ENCODE results near the gene PEF1. TPM values are rescaled to one million over a fixed set of nuclear protein-coding genes. Genes with fewer than 3 reads are reported as not detected.

PEF1 gene
- total and polyA plus RNA-seq, 2 donors: 39.2 to 90.4 TPM

DNA sequence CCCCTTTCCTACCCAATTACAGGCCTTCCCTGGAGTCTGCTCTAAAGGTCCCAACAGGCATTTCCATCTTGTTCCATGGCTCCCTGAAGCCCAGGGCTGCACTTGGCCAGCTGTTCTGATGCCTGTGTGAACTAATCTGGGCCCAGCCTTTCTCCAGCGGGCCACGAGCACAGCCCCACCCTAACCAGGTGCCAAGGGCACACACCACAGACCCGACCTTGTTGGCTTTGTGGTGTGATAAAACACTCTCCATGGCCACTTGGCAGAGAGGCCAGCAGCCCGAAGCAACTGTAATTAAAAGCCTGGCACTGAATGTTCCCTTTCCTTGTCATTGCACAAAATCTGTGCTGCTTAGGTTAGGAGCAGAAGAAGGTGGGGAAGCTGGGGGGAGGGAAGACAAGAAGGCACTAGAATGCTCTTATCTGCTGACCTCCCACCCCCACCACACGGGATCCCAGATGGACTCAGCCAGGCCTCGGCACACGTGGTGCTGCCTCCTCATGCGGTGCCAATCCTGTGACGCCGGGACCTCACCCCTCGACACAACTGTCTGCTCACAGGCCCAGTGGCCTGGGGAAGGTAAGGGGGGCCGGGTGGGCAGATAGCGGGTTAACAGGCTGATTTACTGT, 17.3 kb downstream of the PEF1 start:
- no peaks in the 10 kb centered on the region for H3K4me1 ChIP-seq (ENCODE audit: insufficient read depth)
- H3K36me3 ChIP-seq (ENCODE audit: insufficient read depth): no peaks in the 10 kb centered on the region
- no peak for DNase-seq (ENCODE audit: extremely low spot score)
- 54% methylated on average over 13 of the region's 13 CpGs for WGBS
- no peak overlapping the region for H3K27ac ChIP-seq (ENCODE audit: low read depth)
- H3K4me3 ChIP-seq (ENCODE audit: low read depth, low read length): no peak overlapping the region

DNA sequence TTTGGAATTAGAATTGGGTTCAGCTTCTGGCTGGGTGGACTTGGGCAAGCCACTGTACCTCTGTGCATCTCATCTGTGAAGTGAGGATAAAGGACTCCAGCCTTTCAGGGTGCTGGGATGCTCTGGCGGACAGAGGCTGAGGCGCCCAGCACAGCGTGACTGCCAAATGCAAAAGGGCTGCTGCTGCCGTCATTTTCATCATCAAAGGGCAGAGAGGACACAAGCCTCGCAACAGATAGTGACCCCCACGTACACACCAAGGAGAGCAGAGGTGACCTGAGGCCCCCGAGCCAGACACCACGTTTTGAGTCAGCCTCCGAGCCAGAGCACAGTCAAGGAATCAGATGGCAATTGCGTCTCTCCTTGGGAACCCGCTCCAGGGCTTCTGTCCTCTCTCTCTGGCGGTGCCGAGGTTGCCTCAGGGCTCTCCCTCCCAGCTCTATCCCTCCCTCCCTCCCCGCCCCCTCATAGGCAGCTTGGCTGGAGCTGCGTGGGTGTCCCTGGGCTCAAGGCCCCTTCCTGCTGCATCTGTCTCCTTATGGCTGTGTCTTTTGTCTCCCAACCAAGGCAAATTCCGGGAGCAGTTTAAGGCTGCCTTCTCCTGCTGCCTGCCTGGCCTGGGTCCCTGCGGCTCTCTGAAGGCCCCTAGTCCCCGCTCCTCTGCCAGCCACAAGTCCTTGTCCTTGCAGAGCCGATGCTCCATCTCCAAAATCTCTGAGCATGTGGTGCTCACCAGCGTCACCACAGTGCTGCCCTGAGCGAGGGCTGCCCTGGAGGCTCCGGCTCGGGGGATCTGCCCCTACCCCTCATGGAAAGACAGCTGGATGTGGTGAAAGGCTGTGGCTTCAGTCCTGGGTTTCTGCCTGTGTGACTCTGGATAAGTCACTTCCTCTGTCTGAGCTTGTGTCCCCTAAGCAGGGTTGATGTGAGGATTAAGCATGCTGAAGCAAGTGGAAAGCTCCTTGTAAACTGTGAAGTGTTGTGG, 18.2 kb downstream of the PEF1 start:
- Histone ChIP-seq H3K36me3 (ENCODE audit: insufficient read depth) (no peaks in the 10 kb centered on the region), H3K27ac (ENCODE audit: low read depth) (no peak overlapping the region), H3K4me3 (ENCODE audit: low read depth, low read length) (no peak overlapping the region), H3K4me1 (ENCODE audit: insufficient read depth) (no peaks in the 10 kb centered on the region)
- WGBS: 59% methylated on average over 23 of the region's 23 CpGs
- DNase-seq (ENCODE audit: extremely low spot score): no peak

GRCh38 chr1:31625561-31626222, 19.0 kb downstream of the PEF1 start:
- Histone ChIP-seq H3K4me3 (ENCODE audit: low read depth, low read length) (no peak overlapping the region), H3K4me1 (ENCODE audit: insufficient read depth) (no peaks in the 10 kb centered on the region), H3K27ac (ENCODE audit: low read depth) (no peak overlapping the region), H3K36me3 (ENCODE audit: insufficient read depth) (no peaks in the 10 kb centered on the region)
- no peak for DNase-seq (ENCODE audit: extremely low spot score)
- WGBS: 85% methylated on average over 4 of the region's 4 CpGs

GRCh38 chr1:31624731-31625514, 19.8 kb downstream of the PEF1 start:
- Histone ChIP-seq H3K4me1 (ENCODE audit: insufficient read depth) (no peaks in the 10 kb centered on the region), H3K4me3 (ENCODE audit: low read depth, low read length) (no peak overlapping the region), H3K36me3 (ENCODE audit: insufficient read depth) (no peaks in the 10 kb centered on the region), H3K27ac (ENCODE audit: low read depth) (no peak overlapping the region)
- 90% methylated on average over 16 of the region's 16 CpGs for WGBS
- no peak for DNase-seq (ENCODE audit: extremely low spot score)

DNA sequence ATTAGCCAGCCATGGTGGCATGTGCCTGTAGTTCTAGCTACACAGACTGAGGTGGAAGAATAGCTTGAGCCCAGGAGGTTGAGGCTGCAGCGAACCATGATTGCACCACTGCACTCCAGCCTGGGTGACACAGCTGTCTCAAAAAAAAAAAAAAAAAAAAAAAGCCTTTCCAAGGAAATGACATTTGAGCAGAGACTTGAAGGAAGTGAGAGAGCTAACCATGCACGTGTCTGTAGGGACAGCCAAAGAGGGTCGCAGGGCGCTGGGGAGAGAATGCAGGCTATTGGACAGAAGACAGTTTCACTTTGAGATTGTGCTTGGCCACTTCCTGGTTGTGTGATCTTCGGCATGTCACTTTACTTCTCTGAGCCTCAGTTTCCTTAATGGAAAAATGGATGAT, 20.4 kb downstream of the PEF1 start:
- no peaks in the 10 kb centered on the region for H3K4me1 ChIP-seq (ENCODE audit: insufficient read depth)
- no peak overlapping the region for H3K27ac ChIP-seq (ENCODE audit: low read depth)
- no peaks in the 10 kb centered on the region for H3K36me3 ChIP-seq (ENCODE audit: insufficient read depth)
- no peak overlapping the region for H3K4me3 ChIP-seq (ENCODE audit: low read depth, low read length)
- whole genome bisulfite sequencing: 80% methylated on average over 5 of the region's 5 CpGs
- no peak for DNase-seq (ENCODE audit: extremely low spot score)

DNA sequence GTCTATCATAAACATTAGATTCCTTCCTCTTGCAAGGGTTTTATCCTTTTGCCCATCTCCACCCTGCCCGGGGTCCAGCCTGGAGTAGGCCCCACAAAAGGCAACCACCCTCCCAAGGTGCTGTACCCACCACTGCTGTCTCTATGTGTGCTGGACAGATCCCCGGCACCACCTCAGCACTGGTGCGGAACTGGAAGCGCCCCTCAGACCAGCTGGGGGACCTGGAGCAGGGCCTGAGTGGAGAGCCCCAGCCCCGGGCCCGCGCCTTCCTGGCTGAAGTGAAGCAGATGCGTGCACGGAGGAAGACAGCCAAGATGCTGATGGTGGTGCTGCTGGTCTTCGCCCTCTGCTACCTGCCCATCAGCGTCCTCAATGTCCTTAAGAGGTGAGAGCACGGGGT, 21.3 kb downstream of the PEF1 start:
- no peaks in the 10 kb centered on the region for H3K4me1 ChIP-seq (ENCODE audit: insufficient read depth)
- H3K36me3 ChIP-seq (ENCODE audit: insufficient read depth): no peaks in the 10 kb centered on the region
- 92% methylated on average over 12 of the region's 12 CpGs for WGBS
- H3K4me3 ChIP-seq (ENCODE audit: low read depth, low read length): no peak overlapping the region
- DNase-seq (ENCODE audit: extremely low spot score): no peak
- H3K27ac ChIP-seq (ENCODE audit: low read depth): no peak overlapping the region

DNA sequence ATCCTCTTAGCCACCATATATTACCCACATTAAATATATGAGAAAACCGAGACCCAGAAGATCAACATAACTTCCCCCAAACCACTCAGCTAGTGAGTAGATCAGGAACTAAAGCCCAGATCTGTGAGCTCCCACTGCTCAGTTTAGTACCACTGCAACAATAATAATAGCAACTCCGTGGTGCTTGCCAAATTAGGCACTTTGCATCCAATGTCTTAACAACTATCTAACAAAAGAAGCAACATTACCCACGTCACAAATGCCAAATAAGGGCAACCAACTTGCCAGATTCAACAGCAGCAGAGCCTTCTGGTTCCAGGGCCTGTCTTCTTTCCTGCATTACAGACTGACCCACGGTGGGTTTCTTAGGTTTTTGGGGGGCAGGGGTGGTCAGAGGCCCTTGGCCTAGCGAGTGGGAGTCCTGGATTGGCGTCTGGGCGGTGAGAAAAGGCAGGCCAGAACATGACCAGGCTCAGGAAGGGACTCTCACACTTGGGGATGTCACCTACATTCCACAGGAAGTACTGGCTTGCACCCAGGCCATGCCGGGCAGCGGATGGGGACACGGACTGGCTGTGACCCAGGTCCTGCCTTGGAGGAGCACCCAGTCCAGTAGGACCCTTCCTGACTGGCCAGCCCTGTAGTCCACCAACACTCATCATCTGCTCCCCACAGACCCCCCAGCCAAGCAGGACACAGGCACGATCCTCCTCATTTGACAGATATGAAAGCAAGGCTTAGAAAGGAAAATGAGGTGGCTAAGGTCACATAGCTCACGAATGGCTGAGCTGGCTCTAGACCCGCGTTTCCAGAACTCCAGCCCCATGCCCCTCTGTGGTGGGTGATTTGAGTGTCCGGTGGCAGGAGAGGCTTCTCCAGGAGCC, 22.6 kb downstream of the PEF1 start:
- Histone ChIP-seq H3K4me1 (ENCODE audit: insufficient read depth) (no peaks in the 10 kb centered on the region), H3K36me3 (ENCODE audit: insufficient read depth) (no peaks in the 10 kb centered on the region), H3K4me3 (ENCODE audit: low read depth, low read length) (no peak overlapping the region), H3K27ac (ENCODE audit: low read depth) (no peak overlapping the region)
- no peak for DNase-seq (ENCODE audit: extremely low spot score)
- 75% methylated on average over 15 of the region's 15 CpGs for WGBS

- Histone ChIP-seq H3K4me1 (ENCODE audit: insufficient read depth) (no peaks in the 10 kb centered on the region), H3K36me3 (ENCODE audit: insufficient read depth) (no peaks in the 10 kb centered on the region), H3K4me3 (ENCODE audit: low read depth, low read length) (no peak overlapping the region), H3K27ac (ENCODE audit: low read depth) (no peak overlapping the region)
- DNase-seq (ENCODE audit: extremely low spot score): no peak
- 94% methylated on average over 5 of the region's 5 CpGs for WGBS
Measured at GRCh38 chr1:31621498-31621820, 23.2 kb downstream of the PEF1 start.

DNA sequence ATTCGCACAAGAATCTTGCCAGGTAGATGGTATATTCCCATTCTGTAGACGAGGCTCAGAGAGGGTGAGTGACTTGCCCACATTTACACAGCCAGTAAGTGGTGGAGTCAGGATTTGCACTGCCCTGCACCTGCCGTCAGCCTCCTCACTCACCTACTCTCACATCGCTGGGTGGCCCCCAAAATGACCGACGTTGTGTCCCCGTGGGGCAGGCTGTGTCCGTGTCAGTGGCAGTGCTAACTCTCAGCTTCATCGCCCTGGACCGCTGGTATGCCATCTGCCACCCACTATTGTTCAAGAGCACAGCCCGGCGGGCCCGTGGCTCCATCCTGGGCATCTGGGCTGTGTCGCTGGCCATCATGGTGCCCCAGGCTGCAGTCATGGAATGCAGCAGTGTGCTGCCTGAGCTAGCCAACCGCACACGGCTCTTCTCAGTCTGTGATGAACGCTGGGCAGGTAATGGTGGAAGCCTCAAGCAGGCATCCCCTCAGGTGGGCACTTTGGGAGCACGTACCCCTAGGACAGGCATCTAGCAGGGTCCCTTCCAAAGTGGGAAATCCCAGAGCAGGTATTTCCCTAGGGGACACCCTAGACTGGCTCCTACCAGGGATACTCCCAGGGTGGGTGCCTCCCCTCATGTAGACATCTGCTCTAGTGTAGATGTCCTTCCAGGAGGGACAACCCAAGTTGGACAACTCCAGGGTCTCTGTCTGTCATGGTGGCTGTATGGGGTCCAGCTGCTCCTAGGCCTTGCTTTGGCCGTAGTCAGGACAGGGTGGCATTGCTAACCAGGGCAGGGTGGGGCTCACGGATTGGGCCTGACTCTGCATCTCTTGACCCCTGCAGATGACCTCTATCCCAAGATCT, 23.8 kb downstream of the PEF1 start:
- no peak for DNase-seq (ENCODE audit: extremely low spot score)
- Histone ChIP-seq H3K4me3 (ENCODE audit: low read depth, low read length) (no peak overlapping the region), H3K27ac (ENCODE audit: low read depth) (no peak overlapping the region), H3K4me1 (ENCODE audit: insufficient read depth) (no peaks in the 10 kb centered on the region), H3K36me3 (ENCODE audit: insufficient read depth) (no peaks in the 10 kb centered on the region)
- 94% methylated on average over 20 of the region's 20 CpGs for WGBS

GRCh38 chr1:31618916-31619846, 25.5 kb downstream of the PEF1 start:
- Histone ChIP-seq H3K27ac (ENCODE audit: low read depth) (no peak overlapping the region), H3K4me1 (ENCODE audit: insufficient read depth) (no peaks in the 10 kb centered on the region), H3K4me3 (ENCODE audit: low read depth, low read length) (no peak overlapping the region), H3K36me3 (ENCODE audit: insufficient read depth) (no peaks in the 10 kb centered on the region)
- 81% methylated on average over 23 of the region's 23 CpGs for WGBS
- DNase-seq (ENCODE audit: extremely low spot score): no peak

Data from urinary bladder (tissue), 4 donors.